Neural cell (in vitro differentiated cells): ENCODE measurements around the gene TEAD4. TPM values are rescaled to one million over a fixed set of nuclear protein-coding genes. Genes with fewer than 3 reads are reported as not detected.

Experiments
- H2AFZ ChIP-seq: fragments of 200-600, 300-800 bp; sonication (generic), shearing (Covaris generic); 2 replicates; pipeline ENCODE4 v1.6.0; 2014; ENCODE audit warnings: low read depth, mild to moderate bottlenecking, antibody characterized with exemption, low read length, moderate library complexity
- H3F3A ChIP-seq: fragments of 200-600 bp; shearing (Covaris generic); 2 replicates; pipeline ENCODE4 v1.6.1; 2016; ENCODE audit warnings: mild to moderate bottlenecking, moderate library complexity, mixed read lengths, antibody characterized with exemption, low read length; ENCODE audit not compliant: insufficient read depth, poor library complexity, severe bottlenecking
- H3K27ac ChIP-seq: fragments of 200-600, 300-800 bp; sonication (generic), shearing (Covaris generic); 2 replicates; pipeline ENCODE4 v1.5.1; 2014; ENCODE audit warnings: mild to moderate bottlenecking, low read length, moderate library complexity
- H3K27me3 ChIP-seq: fragments of 300-800, 200-600 bp; sonication (generic), shearing (Covaris generic); 2 replicates; pipeline ENCODE4 v1.6.0; 2014; ENCODE audit warnings: mild to moderate bottlenecking, low read depth, low read length, moderate library complexity; ENCODE audit not compliant: insufficient read depth
- H3K36me3 ChIP-seq: fragments of 300-800, 200-600 bp; sonication (generic), shearing (Covaris generic); 2 replicates; pipeline ENCODE4 v1.5.1; 2014; ENCODE audit warnings: mild to moderate bottlenecking, antibody characterized with exemption, low read length, moderate library complexity; ENCODE audit not compliant: insufficient read depth
- H3K4me2 ChIP-seq: fragments of 300-800, 200-600 bp; sonication (generic), shearing (Covaris generic); 2 replicates; pipeline ENCODE4 v1.6.0; 2014; ENCODE audit warnings: mild to moderate bottlenecking, low read length
- H3K4me3 ChIP-seq: fragments of 300-800, 200-600 bp; sonication (generic), shearing (Covaris generic); 2 replicates; pipeline ENCODE4 v1.5.1; 2014; ENCODE audit warnings: mild to moderate bottlenecking, low read length, moderate library complexity
- H3K79me2 ChIP-seq: fragments of 200-600 bp; shearing (Covaris generic); replicated peaks from 2 replicates; pipeline ENCODE4 v1.6.0; 2014; ENCODE audit warnings: mild to moderate bottlenecking, low read length, moderate library complexity; ENCODE audit not compliant: insufficient read depth
- H3K9ac ChIP-seq: fragments of 300-800, 200-600 bp; sonication (generic), shearing (Covaris generic); 2 replicates; pipeline ENCODE4 v1.6.1; 2016; ENCODE audit warnings: mild to moderate bottlenecking, low read length, mixed read lengths
- H3K9me2 ChIP-seq: fragments of 200-600 bp; shearing (Covaris generic); 2 replicates; pipeline ENCODE4 v1.6.1; 2016; ENCODE audit warnings: mild to moderate bottlenecking, low read length, mixed read lengths; ENCODE audit not compliant: insufficient read depth
- H3K9me3 ChIP-seq: fragments of 200-600, 300-800 bp; sonication (generic), shearing (Covaris generic); 2 replicates; pipeline ENCODE4 v1.6.1; 2016; ENCODE audit warnings: mild to moderate bottlenecking, mixed run types, low read length, moderate library complexity, mixed read lengths
- H4K20me1 ChIP-seq: fragments of 200-600 bp; shearing (Covaris generic); 2 replicates; pipeline ENCODE4 v1.6.1; 2016; ENCODE audit warnings: mild to moderate bottlenecking, mixed run types; ENCODE audit not compliant: insufficient read depth
- EP300 ChIP-seq: fragments of 450-650 bp; conservative IDR thresholded peaks from 2 replicates; pipeline ENCODE4 v1.6.1; 2014; ENCODE audit warnings: antibody characterized with exemption, mild to moderate bottlenecking, moderate library complexity; ENCODE audit not compliant: poor library complexity, severe bottlenecking
- EZH2 ChIP-seq: fragments of 200-600, 300-800 bp; shearing (Covaris generic), sonication (generic); IDR thresholded peaks from 2 replicates; pipeline ENCODE4 v1.6.1; 2014; ENCODE audit warnings: antibody characterized with exemption, low read length, borderline replicate concordance, mild to moderate bottlenecking; ENCODE audit not compliant: insufficient read depth, poor library complexity, severe bottlenecking
- MXI1 ChIP-seq: fragments of 450-650 bp; conservative IDR thresholded peaks from 2 replicates; pipeline ENCODE4 v1.6.1; 2014; ENCODE audit warnings: antibody characterized with exemption, mild to moderate bottlenecking; ENCODE audit not compliant: poor library complexity, severe bottlenecking
- POLR2AphosphoS5 ChIP-seq: IDR thresholded peaks from 2 replicates; pipeline ENCODE4 v1.6.1; 2012
- RAD21 ChIP-seq: fragments of 450-650 bp; conservative IDR thresholded peaks from 2 replicates; pipeline ENCODE4 v1.6.1; 2014; ENCODE audit warnings: antibody characterized with exemption, mild to moderate bottlenecking, moderate library complexity
- SMC3 ChIP-seq: fragments of 450-650 bp; conservative IDR thresholded peaks from 2 replicates; pipeline ENCODE4 v1.6.1; 2014; ENCODE audit warnings: antibody characterized with exemption, mild to moderate bottlenecking, moderate library complexity; ENCODE audit not compliant: poor library complexity
- TAF1 ChIP-seq: IDR thresholded peaks from 2 replicates; pipeline ENCODE4 v1.6.1; 2012; ENCODE audit warnings: low read depth
- polyA plus RNA-seq: library from polyadenylated mRNA; depleted of rRNA; stranded (reverse); fragments of >200 nt; gene quantifications from 2 replicates; pipeline ENCODE4 v1.2.3, GENCODE V29; 2014
- TF ChIP-seq, protein P1 (sequence below): fragments of 450-650 bp; IDR thresholded peaks from 2 replicates; pipeline ENCODE4 v1.5.1; 2014; ENCODE audit warnings: antibody characterized with exemption, mild to moderate bottlenecking, moderate library complexity; ENCODE audit not compliant: poor library complexity, severe bottlenecking
- TF ChIP-seq, protein P2 (sequence below): IDR thresholded peaks from 2 replicates; pipeline ENCODE4 v1.6.1; 2012; ENCODE audit warnings: borderline replicate concordance

Gene TEAD4
- polyA plus RNA-seq, 1 donor from 2014 or later: 1.6 TPM

- no peak for TF ChIP-seq EP300
- TF ChIP-seq TAF1: no peak
- no peak for TF ChIP-seq POLR2AphosphoS5
- no peak for TF ChIP-seq SMC3
- TF ChIP-seq, protein P1, sequence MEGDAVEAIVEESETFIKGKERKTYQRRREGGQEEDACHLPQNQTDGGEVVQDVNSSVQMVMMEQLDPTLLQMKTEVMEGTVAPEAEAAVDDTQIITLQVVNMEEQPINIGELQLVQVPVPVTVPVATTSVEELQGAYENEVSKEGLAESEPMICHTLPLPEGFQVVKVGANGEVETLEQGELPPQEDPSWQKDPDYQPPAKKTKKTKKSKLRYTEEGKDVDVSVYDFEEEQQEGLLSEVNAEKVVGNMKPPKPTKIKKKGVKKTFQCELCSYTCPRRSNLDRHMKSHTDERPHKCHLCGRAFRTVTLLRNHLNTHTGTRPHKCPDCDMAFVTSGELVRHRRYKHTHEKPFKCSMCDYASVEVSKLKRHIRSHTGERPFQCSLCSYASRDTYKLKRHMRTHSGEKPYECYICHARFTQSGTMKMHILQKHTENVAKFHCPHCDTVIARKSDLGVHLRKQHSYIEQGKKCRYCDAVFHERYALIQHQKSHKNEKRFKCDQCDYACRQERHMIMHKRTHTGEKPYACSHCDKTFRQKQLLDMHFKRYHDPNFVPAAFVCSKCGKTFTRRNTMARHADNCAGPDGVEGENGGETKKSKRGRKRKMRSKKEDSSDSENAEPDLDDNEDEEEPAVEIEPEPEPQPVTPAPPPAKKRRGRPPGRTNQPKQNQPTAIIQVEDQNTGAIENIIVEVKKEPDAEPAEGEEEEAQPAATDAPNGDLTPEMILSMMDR: no peak
- no peak for TF ChIP-seq EZH2
- TF ChIP-seq RAD21: no peak
- no peak for TF ChIP-seq MXI1
- TF ChIP-seq, protein P2, sequence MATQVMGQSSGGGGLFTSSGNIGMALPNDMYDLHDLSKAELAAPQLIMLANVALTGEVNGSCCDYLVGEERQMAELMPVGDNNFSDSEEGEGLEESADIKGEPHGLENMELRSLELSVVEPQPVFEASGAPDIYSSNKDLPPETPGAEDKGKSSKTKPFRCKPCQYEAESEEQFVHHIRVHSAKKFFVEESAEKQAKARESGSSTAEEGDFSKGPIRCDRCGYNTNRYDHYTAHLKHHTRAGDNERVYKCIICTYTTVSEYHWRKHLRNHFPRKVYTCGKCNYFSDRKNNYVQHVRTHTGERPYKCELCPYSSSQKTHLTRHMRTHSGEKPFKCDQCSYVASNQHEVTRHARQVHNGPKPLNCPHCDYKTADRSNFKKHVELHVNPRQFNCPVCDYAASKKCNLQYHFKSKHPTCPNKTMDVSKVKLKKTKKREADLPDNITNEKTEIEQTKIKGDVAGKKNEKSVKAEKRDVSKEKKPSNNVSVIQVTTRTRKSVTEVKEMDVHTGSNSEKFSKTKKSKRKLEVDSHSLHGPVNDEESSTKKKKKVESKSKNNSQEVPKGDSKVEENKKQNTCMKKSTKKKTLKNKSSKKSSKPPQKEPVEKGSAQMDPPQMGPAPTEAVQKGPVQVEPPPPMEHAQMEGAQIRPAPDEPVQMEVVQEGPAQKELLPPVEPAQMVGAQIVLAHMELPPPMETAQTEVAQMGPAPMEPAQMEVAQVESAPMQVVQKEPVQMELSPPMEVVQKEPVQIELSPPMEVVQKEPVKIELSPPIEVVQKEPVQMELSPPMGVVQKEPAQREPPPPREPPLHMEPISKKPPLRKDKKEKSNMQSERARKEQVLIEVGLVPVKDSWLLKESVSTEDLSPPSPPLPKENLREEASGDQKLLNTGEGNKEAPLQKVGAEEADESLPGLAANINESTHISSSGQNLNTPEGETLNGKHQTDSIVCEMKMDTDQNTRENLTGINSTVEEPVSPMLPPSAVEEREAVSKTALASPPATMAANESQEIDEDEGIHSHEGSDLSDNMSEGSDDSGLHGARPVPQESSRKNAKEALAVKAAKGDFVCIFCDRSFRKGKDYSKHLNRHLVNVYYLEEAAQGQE: no peak
- H3F3A ChIP-seq: no peaks in the 10 kb centered on the region
- H4K20me1 ChIP-seq: no peaks in the 10 kb centered on the region
- no peaks in the 10 kb centered on the region for H3K9me3 ChIP-seq
- no peak overlapping the region for H3K9ac ChIP-seq
- H3K27ac ChIP-seq: no peak overlapping the region
- H3K79me2 ChIP-seq: no peaks in the 10 kb centered on the region
- H3K9me2 ChIP-seq: no peaks in the 10 kb centered on the region
- H3K4me3 ChIP-seq: no peak overlapping the region
- H2AFZ ChIP-seq: no peak overlapping the region
- H3K4me2 ChIP-seq: no peak overlapping the region
- H3K27me3 ChIP-seq: no peaks in the 10 kb centered on the region
- H3K36me3 ChIP-seq: no peaks in the 10 kb centered on the region
These were observed 51.2 kb downstream of the TEAD4 start for GRCh38 chr12:3010214-3010930.

DNA sequence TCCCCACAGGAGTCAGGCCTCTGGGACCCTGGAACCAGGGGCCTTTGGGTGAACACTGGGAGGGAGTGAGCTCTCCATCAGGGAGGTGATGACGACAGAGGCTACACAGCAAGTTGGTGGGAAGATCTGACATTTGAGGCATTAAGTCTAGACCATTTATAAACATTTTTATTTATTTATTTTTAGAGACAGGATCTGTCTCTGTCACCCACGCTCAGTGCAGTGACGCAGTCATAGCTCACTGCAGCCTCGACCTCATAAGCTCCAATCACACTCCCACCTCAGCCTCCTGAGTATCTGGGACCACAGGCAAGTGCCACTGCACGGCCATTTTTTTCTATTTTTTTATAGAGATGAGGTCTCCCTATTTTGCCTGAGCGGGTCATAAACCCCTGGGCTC lies 53.6 kb downstream of the TEAD4 start:
- H3F3A ChIP-seq: no peaks in the 10 kb centered on the region
- H3K9me3 ChIP-seq: no peaks in the 10 kb centered on the region
- H4K20me1 ChIP-seq: no peaks in the 10 kb centered on the region
- H3K4me3 ChIP-seq: no peak overlapping the region
- H3K4me2 ChIP-seq: no peak overlapping the region
- no peaks in the 10 kb centered on the region for H3K79me2 ChIP-seq
- H3K36me3 ChIP-seq: no peaks in the 10 kb centered on the region
- H3K9me2 ChIP-seq: no peaks in the 10 kb centered on the region
- H3K27ac ChIP-seq: no peak overlapping the region
- H2AFZ ChIP-seq: no peak overlapping the region
- no peaks in the 10 kb centered on the region for H3K27me3 ChIP-seq
- H3K9ac ChIP-seq: no peak overlapping the region
- TF ChIP-seq, protein P2: no peak
- TF ChIP-seq POLR2AphosphoS5 (no peak), SMC3 (no peak), MXI1 (no peak), TAF1 (no peak), EZH2 (no peak), RAD21 (no peak), EP300 (no peak)
- TF ChIP-seq, protein P1: no peak
